Epithelial cell of proximal tubule (primary cell): ENCODE measurements around the gene MAML2. TPM values are rescaled to one million over a fixed set of nuclear protein-coding genes. Genes with fewer than 3 reads are reported as not detected.

Experiments
- DNase-seq: peaks from one replicate; pipeline ENCODE4 v3.0.0-alpha.2; 2011; ENCODE audit warnings: low read depth
- H3K4me3 ChIP-seq: 2 replicates; pipeline ENCODE4 v1.5.1; 2011; ENCODE audit warnings: low read depth, mild to moderate bottlenecking, low read length
- CTCF ChIP-seq: conservative IDR thresholded peaks from 2 replicates; pipeline ENCODE4 v1.5.1; 2012; ENCODE audit warnings: low read depth, mild to moderate bottlenecking, low read length
- total RNA-seq: library from RNA; depleted of rRNA; stranded (reverse); fragments of >200 nt; gene quantifications from 2 replicates; pipeline ENCODE4 v1.2.3, GENCODE V29; 2015

The MAML2 gene
- total RNA-seq, result 4.9 and 5.1 TPM in 2 replicates

- peak within 1 kb of the TSS; percentile 74 for H3K4me3 ChIP-seq
- peak; percentile 81 for TF ChIP-seq CTCF
- DNase-seq, result peak; percentile 73
Observed at GRCh38 chr11:96342961-96343711, at the start of gene MAML2. Gene MAML2 (minus strand): TSS chr11:96343195. CDS start chr11:96341895, 1,300 bp downstream.

- no peak overlapping the region for H3K4me3 ChIP-seq
- TF ChIP-seq CTCF, result no peak
- DNase-seq, result no peak
Observed at GRCh38 chr11:96391698-96392307, 48.8 kb upstream of the MAML2 start.

GRCh38 chr11:96390488-96390792 lies 47.4 kb upstream of the MAML2 start:
- peak; percentile 9 for DNase-seq
- TF ChIP-seq CTCF, result no peak
- H3K4me3 ChIP-seq, result peak overlapping the region; percentile 72

- TF ChIP-seq CTCF, result no peak
- DNase-seq, result peak; percentile 40
- H3K4me3 ChIP-seq, result peak within 1 kb of the TSS; percentile 72
Observed at GRCh38 chr11:96389720-96390487, 46.9 kb upstream of the MAML2 start, which contains the start of the genes CCDC82 and JRKL. Gene CCDC82 (minus strand): TSS chr11:96389912. CDS start chr11:96384747, 5,165 bp downstream. Gene JRKL (plus strand): TSS chr11:96390013. CDS start chr11:96390650, 637 bp downstream.

GRCh38 chr11:96388891-96389719 lies 46.1 kb upstream of the MAML2 start:
- peak; percentile 13 for DNase-seq
- no peak for TF ChIP-seq CTCF
- H3K4me3 ChIP-seq, result peak overlapping the region; percentile 72

GRCh38 chr11:96385187-96385586 lies 42.2 kb upstream of the MAML2 start:
- DNase-seq, result no peak
- no peak overlapping the region for H3K4me3 ChIP-seq
- no peak for TF ChIP-seq CTCF
